SW 1271 (cell line): ENCODE results near the gene TP53AIP1.
"Not testable (repeated sequence)": the region's sequence is repeated elsewhere in the genome, so short reads cannot be mapped to it uniquely, and the experiment has no call there.

Source experiments
- DNase-seq, 2 experiments: peaks; one replicate each; lab custom pipeline; 2025; lab: John Stamatoyannopoulos, UW

TP53AIP1 gene

GRCh38 chr11:128925250-128925600 lies 17.4 kb downstream of the TP53AIP1 start:
- no peak for DNase-seq

GRCh38 chr11:128924510-128925249 lies 18.0 kb downstream of the TP53AIP1 start:
- no peak for DNase-seq

- DNase-seq: no peak
Measured at GRCh38 chr11:128924104-128924503, 18.6 kb downstream of the TP53AIP1 start.

- no peak for DNase-seq
Measured at GRCh38 chr11:128921793-128922192, 20.9 kb downstream of the TP53AIP1 start.

GRCh38 chr11:128920666-128921065 lies 22.0 kb downstream of the TP53AIP1 start:
- DNase-seq: no peak

GRCh38 chr11:128919635-128920034 lies 23.0 kb downstream of the TP53AIP1 start:
- not testable (repeated sequence) for DNase-seq

- no peak for DNase-seq
Measured at GRCh38 chr11:128919216-128919615, 23.5 kb downstream of the TP53AIP1 start.

- no peak for DNase-seq
Measured at GRCh38 chr11:128917144-128917724, 25.4 kb downstream of the TP53AIP1 start.

- DNase-seq: no peak
Measured at GRCh38 chr11:128916681-128917080, 26.0 kb downstream of the TP53AIP1 start.

GRCh38 chr11:128916037-128916572 lies 26.6 kb downstream of the TP53AIP1 start:
- no peak for DNase-seq

GRCh38 chr11:128915149-128915521 lies 27.5 kb downstream of the TP53AIP1 start:
- no peak for DNase-seq

- DNase-seq: no peak
Measured at GRCh38 chr11:128914216-128915148, 28.2 kb downstream of the TP53AIP1 start.

GRCh38 chr11:128913806-128914205 lies 28.9 kb downstream of the TP53AIP1 start:
- no peak for DNase-seq

- no peak for DNase-seq
Measured at GRCh38 chr11:128911701-128912100, 31.0 kb downstream of the TP53AIP1 start.

GRCh38 chr11:128911239-128911638 lies 31.4 kb downstream of the TP53AIP1 start:
- DNase-seq: no peak

GRCh38 chr11:128910576-128910975 lies 32.1 kb downstream of the TP53AIP1 start:
- DNase-seq: no peak

- no peak for DNase-seq
Measured at GRCh38 chr11:128909438-128910125, 33.1 kb downstream of the TP53AIP1 start.

- no peak for DNase-seq
Measured at GRCh38 chr11:128908391-128909246, 34.1 kb downstream of the TP53AIP1 start.

- DNase-seq: no peak
Measured at GRCh38 chr11:128907585-128907984, 35.1 kb downstream of the TP53AIP1 start.

GRCh38 chr11:128906185-128907050 lies 36.3 kb downstream of the TP53AIP1 start:
- no peak for DNase-seq
